HEK293 (cell line): ENCODE results near the gene WDR7.

Experiments
- MZF1 ChIP-seq: fragments of 450-650 bp; formaldehyde crosslinking; IDR thresholded peaks from 2 replicates; pipeline ENCODE4 v1.5.1; 2017; ENCODE audit warnings: missing biosample characterization, missing genetic modification characterization, borderline replicate concordance
- OVOL3 ChIP-seq: fragments of 450-650 bp; formaldehyde crosslinking; IDR thresholded peaks from 2 replicates; pipeline ENCODE4 v1.5.1; 2016; ENCODE audit warnings: missing biosample characterization, missing genetic modification characterization
- SETDB1 ChIP-seq: IDR thresholded peaks from one replicate; pipeline ENCODE4 v1.6.1; 2017; ENCODE audit warnings: mild to moderate bottlenecking, low read length, moderate library complexity, mixed read lengths; ENCODE audit not compliant: insufficient read length
- TCF7L2 ChIP-seq: IDR thresholded peaks from 2 replicates; pipeline ENCODE4 v1.6.1; 2011; ENCODE audit warnings: low read depth, mild to moderate bottlenecking, inconsistent platforms, low read length, moderate library complexity, borderline replicate concordance
- WT1 ChIP-seq: fragments of 450-650 bp; formaldehyde crosslinking; IDR thresholded peaks from 2 replicates; pipeline ENCODE4 v1.5.1; 2016; ENCODE audit warnings: missing biosample characterization, missing genetic modification characterization
- YY1 ChIP-seq: fragments of 450-650 bp; formaldehyde crosslinking; IDR thresholded peaks from 2 replicates; pipeline ENCODE4 v1.5.1; 2018; ENCODE audit warnings: missing biosample characterization, missing genetic modification characterization
- ZNF274 ChIP-seq, 2 experiments: fragments of 200-500 bp in 1 of 2; fragments of 450-650 bp in 1 of 2; sonication (Bioruptor generic) in 1 of 2; formaldehyde crosslinking in 1 of 2; IDR thresholded peaks; 2 replicates each; pipeline versions ENCODE4 v1.5.1 to v1.6.1; 2014 to 2016; ENCODE audit warnings: borderline replicate concordance in 1 of 2, inconsistent platforms in 1 of 2, low read length in 1 of 2, missing biosample characterization in 1 of 2, missing genetic modification characterization in 1 of 2
- ZNF529 ChIP-seq: fragments of 450-650 bp; formaldehyde crosslinking; IDR thresholded peaks from 2 replicates; pipeline ENCODE4 v1.5.1; 2017; ENCODE audit warnings: missing genetic modification characterization, missing biosample characterization; ENCODE audit not compliant: insufficient replicate concordance
- ZNF549 ChIP-seq: fragments of 450-650 bp; IDR thresholded peaks from 2 replicates; pipeline ENCODE4 v1.5.1; 2018; ENCODE audit warnings: missing biosample characterization, missing genetic modification characterization, mild to moderate bottlenecking, inconsistent platforms, moderate library complexity
- TF ChIP-seq, protein P1 (sequence below): fragments of 450-650 bp; formaldehyde crosslinking; IDR thresholded peaks from 2 replicates; pipeline ENCODE4 v1.5.1; 2017; ENCODE audit warnings: missing biosample characterization, missing genetic modification characterization
- TF ChIP-seq, protein P2 (sequence below): sonication (generic); formaldehyde crosslinking; IDR thresholded peaks from 2 replicates; pipeline ENCODE4 v1.8.1; 2022; ENCODE audit warnings: mild to moderate bottlenecking, moderate library complexity, missing genetic modification reagents
- TF ChIP-seq, protein P3 (sequence below): fragments of 450-650 bp; formaldehyde crosslinking; IDR thresholded peaks from 2 replicates; pipeline ENCODE4 v1.5.1; 2016; ENCODE audit warnings: missing biosample characterization, missing genetic modification characterization
- TF ChIP-seq, protein P4 (sequence below): fragments of 450-650 bp; IDR thresholded peaks from 2 replicates; pipeline ENCODE4 v1.5.1; 2018; ENCODE audit warnings: missing biosample characterization, mild to moderate bottlenecking, missing genetic modification characterization

DNA sequence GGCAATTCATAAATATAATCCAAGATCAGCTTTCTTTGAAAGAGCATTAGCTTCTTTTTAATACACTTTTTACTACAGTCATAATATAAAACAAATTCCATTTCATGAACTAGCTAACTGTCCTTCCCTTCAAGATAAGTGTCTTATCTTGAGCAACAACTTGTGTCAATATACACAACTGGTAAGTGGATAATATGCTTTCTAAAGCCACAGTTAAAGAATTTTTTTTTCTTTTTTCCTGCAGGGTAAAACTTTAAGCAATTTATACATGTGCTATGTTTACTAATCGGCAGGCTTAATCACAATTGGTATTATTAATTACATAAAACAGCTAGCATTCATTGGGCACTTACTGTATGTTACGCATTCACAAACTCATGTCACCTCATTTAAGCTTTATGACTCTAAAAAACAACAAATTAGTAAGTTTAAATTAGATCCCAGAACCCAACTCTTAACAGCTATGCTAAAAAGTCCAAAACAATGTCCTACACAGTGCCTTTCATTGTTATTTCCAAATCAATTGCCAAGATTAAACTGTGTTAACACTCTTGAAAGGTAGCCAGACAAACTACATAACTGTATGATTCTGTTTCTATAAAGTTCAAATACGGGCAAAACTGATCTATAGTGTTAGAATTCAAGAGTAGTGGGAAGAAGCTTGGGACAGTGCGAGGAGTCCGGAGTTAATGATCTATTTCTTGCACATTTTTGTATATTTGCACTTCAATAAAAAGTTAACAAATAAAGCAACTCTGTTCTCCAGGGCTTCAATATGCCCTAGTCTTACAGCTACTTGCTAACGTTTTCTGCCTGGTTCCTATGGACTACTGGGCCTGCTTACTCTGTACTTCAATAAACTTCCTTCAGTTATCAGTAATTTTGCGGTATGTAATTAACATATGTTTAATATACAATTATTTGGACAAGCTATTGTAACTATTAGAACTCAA is 18.8 kb upstream of the WDR7 start:
- TF ChIP-seq, protein P1, sequence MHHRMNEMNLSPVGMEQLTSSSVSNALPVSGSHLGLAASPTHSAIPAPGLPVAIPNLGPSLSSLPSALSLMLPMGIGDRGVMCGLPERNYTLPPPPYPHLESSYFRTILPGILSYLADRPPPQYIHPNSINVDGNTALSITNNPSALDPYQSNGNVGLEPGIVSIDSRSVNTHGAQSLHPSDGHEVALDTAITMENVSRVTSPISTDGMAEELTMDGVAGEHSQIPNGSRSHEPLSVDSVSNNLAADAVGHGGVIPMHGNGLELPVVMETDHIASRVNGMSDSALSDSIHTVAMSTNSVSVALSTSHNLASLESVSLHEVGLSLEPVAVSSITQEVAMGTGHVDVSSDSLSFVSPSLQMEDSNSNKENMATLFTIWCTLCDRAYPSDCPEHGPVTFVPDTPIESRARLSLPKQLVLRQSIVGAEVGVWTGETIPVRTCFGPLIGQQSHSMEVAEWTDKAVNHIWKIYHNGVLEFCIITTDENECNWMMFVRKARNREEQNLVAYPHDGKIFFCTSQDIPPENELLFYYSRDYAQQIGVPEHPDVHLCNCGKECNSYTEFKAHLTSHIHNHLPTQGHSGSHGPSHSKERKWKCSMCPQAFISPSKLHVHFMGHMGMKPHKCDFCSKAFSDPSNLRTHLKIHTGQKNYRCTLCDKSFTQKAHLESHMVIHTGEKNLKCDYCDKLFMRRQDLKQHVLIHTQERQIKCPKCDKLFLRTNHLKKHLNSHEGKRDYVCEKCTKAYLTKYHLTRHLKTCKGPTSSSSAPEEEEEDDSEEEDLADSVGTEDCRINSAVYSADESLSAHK (tag by site-specific recombination), result no peak
- TF ChIP-seq, protein P2, sequence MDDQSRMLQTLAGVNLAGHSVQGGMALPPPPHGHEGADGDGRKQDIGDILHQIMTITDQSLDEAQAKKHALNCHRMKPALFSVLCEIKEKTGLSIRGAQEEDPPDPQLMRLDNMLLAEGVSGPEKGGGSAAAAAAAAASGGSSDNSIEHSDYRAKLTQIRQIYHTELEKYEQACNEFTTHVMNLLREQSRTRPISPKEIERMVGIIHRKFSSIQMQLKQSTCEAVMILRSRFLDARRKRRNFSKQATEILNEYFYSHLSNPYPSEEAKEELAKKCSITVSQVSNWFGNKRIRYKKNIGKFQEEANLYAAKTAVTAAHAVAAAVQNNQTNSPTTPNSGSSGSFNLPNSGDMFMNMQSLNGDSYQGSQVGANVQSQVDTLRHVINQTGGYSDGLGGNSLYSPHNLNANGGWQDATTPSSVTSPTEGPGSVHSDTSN, result no peak
- TF ChIP-seq, protein P3, sequence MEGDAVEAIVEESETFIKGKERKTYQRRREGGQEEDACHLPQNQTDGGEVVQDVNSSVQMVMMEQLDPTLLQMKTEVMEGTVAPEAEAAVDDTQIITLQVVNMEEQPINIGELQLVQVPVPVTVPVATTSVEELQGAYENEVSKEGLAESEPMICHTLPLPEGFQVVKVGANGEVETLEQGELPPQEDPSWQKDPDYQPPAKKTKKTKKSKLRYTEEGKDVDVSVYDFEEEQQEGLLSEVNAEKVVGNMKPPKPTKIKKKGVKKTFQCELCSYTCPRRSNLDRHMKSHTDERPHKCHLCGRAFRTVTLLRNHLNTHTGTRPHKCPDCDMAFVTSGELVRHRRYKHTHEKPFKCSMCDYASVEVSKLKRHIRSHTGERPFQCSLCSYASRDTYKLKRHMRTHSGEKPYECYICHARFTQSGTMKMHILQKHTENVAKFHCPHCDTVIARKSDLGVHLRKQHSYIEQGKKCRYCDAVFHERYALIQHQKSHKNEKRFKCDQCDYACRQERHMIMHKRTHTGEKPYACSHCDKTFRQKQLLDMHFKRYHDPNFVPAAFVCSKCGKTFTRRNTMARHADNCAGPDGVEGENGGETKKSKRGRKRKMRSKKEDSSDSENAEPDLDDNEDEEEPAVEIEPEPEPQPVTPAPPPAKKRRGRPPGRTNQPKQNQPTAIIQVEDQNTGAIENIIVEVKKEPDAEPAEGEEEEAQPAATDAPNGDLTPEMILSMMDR (tag by site-specific recombination), result no peak
- TF ChIP-seq OVOL3 (tag by site-specific recombination), result no peak
- no peak for TF ChIP-seq ZNF274 (IDR thresholded peaks at IDR 0.05; ENCODE audit: low read length)
- TF ChIP-seq ZNF274 (tag by site-specific recombination; IDR thresholded peaks at IDR 0.05; ENCODE audit: borderline replicate concordance), result no peak
- TF ChIP-seq SETDB1, result no peak
- no peak for TF ChIP-seq WT1 (tag by site-specific recombination)
- no peak for TF ChIP-seq MZF1 (tag by site-specific recombination)
- no peak for TF ChIP-seq YY1 (tag by site-specific recombination)
- no peak for TF ChIP-seq ZNF529 (tag by site-specific recombination)
- TF ChIP-seq, protein P4, sequence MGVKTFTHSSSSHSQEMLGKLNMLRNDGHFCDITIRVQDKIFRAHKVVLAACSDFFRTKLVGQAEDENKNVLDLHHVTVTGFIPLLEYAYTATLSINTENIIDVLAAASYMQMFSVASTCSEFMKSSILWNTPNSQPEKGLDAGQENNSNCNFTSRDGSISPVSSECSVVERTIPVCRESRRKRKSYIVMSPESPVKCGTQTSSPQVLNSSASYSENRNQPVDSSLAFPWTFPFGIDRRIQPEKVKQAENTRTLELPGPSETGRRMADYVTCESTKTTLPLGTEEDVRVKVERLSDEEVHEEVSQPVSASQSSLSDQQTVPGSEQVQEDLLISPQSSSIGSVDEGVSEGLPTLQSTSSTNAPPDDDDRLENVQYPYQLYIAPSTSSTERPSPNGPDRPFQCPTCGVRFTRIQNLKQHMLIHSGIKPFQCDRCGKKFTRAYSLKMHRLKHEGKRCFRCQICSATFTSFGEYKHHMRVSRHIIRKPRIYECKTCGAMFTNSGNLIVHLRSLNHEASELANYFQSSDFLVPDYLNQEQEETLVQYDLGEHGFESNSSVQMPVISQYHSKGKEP (tag by site-specific recombination), result no peak
- TF ChIP-seq ZNF549 (tag by site-specific recombination), result no peak
- TF ChIP-seq TCF7L2, result no peak
